Natural killer cell treated with Interleukin-12 subunit alpha and Interleukin-12 subunit beta and Interleukin-15 and Interleukin-18, amount 100 ng/mL, for 72 hours (primary cell): ENCODE results near the gene EPHB4. TPM values are rescaled to one million over a fixed set of nuclear protein-coding genes. Genes with fewer than 3 reads are reported as not detected.
"Not testable (repeated sequence)": the region's sequence is repeated elsewhere in the genome, so short reads cannot be mapped to it uniquely, and the experiment has no call there.

ENCODE experiments used
- ATAC-seq, 2 donors: fragments of 150-1000 bp; cut with Tn5 transposase in 1 of 2; sonication (Bioruptor Pico), chemical (Tn5 transposase) in 1 of 2; 2 replicates each; pipeline ENCODE4 v1.10.0; 2021
- DNase-seq: peaks from one replicate; pipeline ENCODE4 v3.0.0; 2022; ENCODE audit warnings: low spot score
- H3K27ac Mint-ChIP-seq, 2 donors: 1 replicate in 1 of 2; 2 replicates in 1 of 2; pipeline ENCODE4 v1.8.0; 2022; ENCODE audit warnings: mixed read lengths in 2 of 2, mild to moderate bottlenecking in 1 of 2, moderate library complexity in 1 of 2
- H3K27me3 Mint-ChIP-seq, 2 donors: 1 replicate in 1 of 2; 2 replicates in 1 of 2; pipeline ENCODE4 v1.8.0; 2022; ENCODE audit warnings: mixed read lengths in 2 of 2
- H3K36me3 Mint-ChIP-seq: one replicate; pipeline ENCODE4 v1.8.0; 2022; ENCODE audit warnings: mixed read lengths
- H3K4me1 Mint-ChIP-seq, 2 donors: 1 replicate in 1 of 2; 2 replicates in 1 of 2; pipeline ENCODE4 v1.8.0; 2022; ENCODE audit warnings: low read depth in 2 of 2, mixed read lengths in 2 of 2, mild to moderate bottlenecking in 1 of 2
- H3K4me3 Mint-ChIP-seq: one replicate; pipeline ENCODE4 v1.8.0; 2022; ENCODE audit warnings: mixed read lengths
- H3K9me3 Mint-ChIP-seq: 2 replicates; pipeline ENCODE4 v1.8.0; 2022; ENCODE audit warnings: mixed read lengths
- total RNA-seq, 2 donors: library from RNA; stranded (reverse); gene quantifications; one replicate each; pipeline ENCODE4 v1.2.3, GENCODE V29; 2022

Gene EPHB4
- total RNA-seq, 2 donors from 2014 or later, result 1.2 to 3.0 TPM

DNA sequence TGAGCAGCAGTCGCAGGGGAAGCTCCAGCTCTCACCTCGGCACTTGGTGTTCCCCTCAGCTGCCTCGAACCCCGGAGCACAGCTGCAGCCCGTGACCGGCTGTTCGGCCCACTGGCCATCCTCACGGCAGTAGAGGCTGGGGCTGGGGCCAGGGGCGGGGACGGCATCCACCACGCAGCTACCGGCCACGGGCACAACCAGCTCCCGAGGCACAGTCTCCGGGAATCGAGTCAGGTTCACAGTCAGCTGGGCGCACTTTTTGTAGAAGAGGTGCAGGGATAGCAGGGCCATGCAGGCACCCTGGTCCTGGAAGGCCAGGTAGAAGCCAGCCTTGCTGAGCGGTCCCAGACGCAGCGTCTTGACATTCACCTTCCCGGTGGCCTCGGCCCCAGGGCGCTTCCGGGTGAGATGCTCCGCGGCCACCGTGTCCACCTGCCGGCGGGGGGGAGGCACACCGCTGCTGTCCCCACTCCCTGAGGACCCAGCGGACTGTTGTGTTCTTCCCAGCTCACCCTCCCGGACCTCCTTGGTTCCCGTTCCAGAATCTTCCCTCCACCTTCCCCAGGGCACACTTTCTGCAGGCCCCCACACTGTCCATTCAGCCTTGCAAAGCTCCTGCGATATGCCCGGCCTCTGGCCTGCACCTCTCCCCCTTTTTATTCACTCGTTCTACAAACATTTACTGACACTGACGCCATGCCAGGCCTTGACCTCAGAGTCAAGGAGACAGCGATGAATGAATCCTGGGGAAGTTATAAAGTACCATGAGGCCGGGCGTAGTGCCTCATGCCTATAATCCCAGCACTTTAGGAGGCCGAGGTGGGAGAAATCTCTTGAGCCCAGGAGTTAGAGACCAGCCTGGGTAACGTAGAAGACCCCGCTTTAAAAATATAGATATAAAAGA, 4.8 kb downstream of the EPHB4 start:
- no peak for ATAC-seq

GRCh38 chr7:100819586-100819985, 7.7 kb downstream of the EPHB4 start:
- H3K36me3 Mint-ChIP-seq, result no peaks in the 10 kb centered on the region
- no peaks in the 10 kb centered on the region for H3K9me3 Mint-ChIP-seq
- H3K27me3 Mint-ChIP-seq, result peaks cover 0 to 16% of the 10 kb centered on the region in 2 donors
- DNase-seq, result no peak
- no peaks in the 10 kb centered on the region for H3K4me1 Mint-ChIP-seq
- H3K27ac Mint-ChIP-seq, result no peak overlapping the region
- no peak overlapping the region for H3K4me3 Mint-ChIP-seq
- no peak for ATAC-seq

More for the DNA sequence above, 4.8 kb downstream of the EPHB4 start:
- Mint-ChIP-seq H3K36me3 (no peaks in the 10 kb centered on the region), H3K27me3 (peaks cover 18 to 36% of the 10 kb centered on the region in 2 donors), H3K9me3 (no peaks in the 10 kb centered on the region), H3K4me1 (peaks cover 7 to 10% of the 10 kb centered on the region in 2 donors), H3K27ac (no peak overlapping the region), H3K4me3 (no peak overlapping the region)
- no peak for DNase-seq

DNA sequence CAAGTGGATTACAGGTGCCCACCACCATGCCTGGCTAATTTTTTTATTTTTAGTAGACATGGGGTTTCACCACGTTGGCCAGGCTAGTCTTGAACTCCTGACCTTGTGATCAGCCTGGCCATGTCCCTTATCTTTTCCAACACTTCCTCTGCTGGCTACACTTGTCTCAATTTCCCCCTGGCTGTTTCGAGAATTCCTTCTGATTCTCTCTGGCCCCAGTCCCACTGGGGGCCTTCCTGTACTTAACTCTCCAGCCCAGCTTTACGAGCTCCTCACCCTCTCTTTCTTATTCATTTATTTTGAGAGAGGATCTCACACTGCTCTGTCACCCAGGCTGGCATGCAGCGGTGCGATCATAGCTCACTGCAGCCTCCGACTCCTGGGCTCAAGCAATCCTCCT, 8.5 kb downstream of the EPHB4 start:
- no peak overlapping the region for H3K27ac Mint-ChIP-seq
- no peak overlapping the region for H3K4me3 Mint-ChIP-seq
- no peaks in the 10 kb centered on the region for H3K4me1 Mint-ChIP-seq
- peaks cover 0 to 11% of the 10 kb centered on the region in 2 donors for H3K27me3 Mint-ChIP-seq
- no peaks in the 10 kb centered on the region for H3K36me3 Mint-ChIP-seq
- no peaks in the 10 kb centered on the region for H3K9me3 Mint-ChIP-seq
- DNase-seq (no peak), ATAC-seq (no peak)

DNA sequence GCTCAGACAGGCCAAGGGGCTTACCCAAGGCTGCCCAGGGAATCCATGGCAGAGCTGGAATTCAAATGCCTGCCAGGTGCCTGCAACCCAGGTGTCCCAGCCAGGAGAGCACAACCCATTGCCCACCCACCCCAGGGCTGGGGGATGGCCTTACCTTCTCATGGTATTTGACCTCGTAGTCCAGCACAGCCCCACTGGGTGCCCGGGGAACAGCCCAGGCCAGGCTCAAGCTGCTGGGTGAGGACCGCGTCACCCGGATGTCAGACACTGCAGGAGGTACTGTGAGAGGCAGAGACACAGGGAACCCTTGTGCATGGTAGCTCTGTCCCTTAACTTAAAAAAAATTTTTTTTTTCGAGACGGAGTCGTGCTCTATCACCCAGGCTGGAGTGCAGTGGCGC, 9.0 kb downstream of the EPHB4 start:
- H3K4me3 Mint-ChIP-seq, result no peak overlapping the region

GRCh38 chr7:100817097-100817496, 10.2 kb downstream of the EPHB4 start:
- Mint-ChIP-seq H3K4me1 (no peaks in the 10 kb centered on the region), H3K27me3 (peaks cover 0 to 2% of the 10 kb centered on the region in 2 donors)

More for the DNA sequence above, 9.0 kb downstream of the EPHB4 start:
- H3K9me3 Mint-ChIP-seq, result no peaks in the 10 kb centered on the region
- H3K4me1 Mint-ChIP-seq, result no peaks in the 10 kb centered on the region
- H3K27ac Mint-ChIP-seq, result no peak overlapping the region
- DNase-seq (no peak), ATAC-seq (no peak)
- no peaks in the 10 kb centered on the region for H3K36me3 Mint-ChIP-seq
- H3K27me3 Mint-ChIP-seq, result peaks cover 0 to 8% of the 10 kb centered on the region in 2 donors

GRCh38 chr7:100816515-100816914, 10.8 kb downstream of the EPHB4 start:
- H3K9me3 Mint-ChIP-seq, DNase-seq: not testable (repeated sequence)

More at GRCh38 chr7:100817097-100817496, 10.2 kb downstream of the EPHB4 start:
- ATAC-seq, result no peak
- Mint-ChIP-seq H3K4me3 (no peak overlapping the region), H3K9me3 (no peaks in the 10 kb centered on the region), H3K36me3 (no peaks in the 10 kb centered on the region), H3K27ac (no peak overlapping the region)
- no peak for DNase-seq

GRCh38 chr7:100812729-100813128, 14.6 kb downstream of the EPHB4 start:
- DNase-seq (no peak), ATAC-seq (no peak)
- Mint-ChIP-seq H3K4me3 (no peak overlapping the region), H3K27me3 (no peaks in the 10 kb centered on the region), H3K4me1 (no peaks in the 10 kb centered on the region), H3K9me3 (no peaks in the 10 kb centered on the region), H3K27ac (no peak overlapping the region), H3K36me3 (no peaks in the 10 kb centered on the region)

More at GRCh38 chr7:100816515-100816914, 10.8 kb downstream of the EPHB4 start:
- not testable (repeated sequence) for H3K27me3 Mint-ChIP-seq, ATAC-seq, H3K27ac Mint-ChIP-seq, H3K36me3 Mint-ChIP-seq, H3K4me1 Mint-ChIP-seq, H3K4me3 Mint-ChIP-seq

- Mint-ChIP-seq H3K27ac (no peak overlapping the region), H3K4me3 (no peak overlapping the region), H3K27me3 (no peaks in the 10 kb centered on the region), H3K9me3 (no peaks in the 10 kb centered on the region), H3K36me3 (no peaks in the 10 kb centered on the region), H3K4me1 (no peaks in the 10 kb centered on the region)
- DNase-seq (no peak), ATAC-seq (no peak)
Observed at GRCh38 chr7:100811480-100811879, 15.8 kb downstream of the EPHB4 start.

DNA sequence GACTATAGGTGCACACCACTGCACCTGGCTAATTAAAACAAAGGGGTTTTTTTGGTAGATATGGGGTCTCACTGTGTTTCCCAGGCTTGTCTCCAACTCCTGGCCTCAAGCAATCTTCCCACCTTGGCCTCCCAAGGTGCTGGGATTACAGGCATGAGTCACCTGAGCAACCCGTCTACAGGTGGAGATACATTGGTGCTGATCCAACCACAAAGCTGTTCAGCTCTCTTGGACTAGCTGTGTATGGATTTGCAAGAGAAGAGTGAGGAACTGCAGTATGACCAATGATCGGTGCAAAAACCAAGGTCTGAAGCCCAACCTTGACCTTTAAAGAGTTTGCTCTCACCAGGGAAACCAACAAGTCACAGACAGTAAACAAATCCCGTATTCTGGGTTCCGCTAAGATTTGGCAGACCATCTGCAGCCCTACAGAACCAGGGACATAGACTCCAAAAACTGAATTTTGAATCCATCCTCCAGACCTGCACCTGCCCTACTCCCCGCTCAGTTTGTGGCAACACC, 18.9 kb downstream of the EPHB4 start:
- H3K27ac Mint-ChIP-seq, result no peak overlapping the region
- H3K4me3 Mint-ChIP-seq, result no peak overlapping the region
- peaks cover 0 to 5% of the 10 kb centered on the region in 2 donors for H3K4me1 Mint-ChIP-seq
- no peaks in the 10 kb centered on the region for H3K27me3 Mint-ChIP-seq
- no peaks in the 10 kb centered on the region for H3K36me3 Mint-ChIP-seq
- ATAC-seq (no peak), DNase-seq (no peak)
- no peaks in the 10 kb centered on the region for H3K9me3 Mint-ChIP-seq

DNA sequence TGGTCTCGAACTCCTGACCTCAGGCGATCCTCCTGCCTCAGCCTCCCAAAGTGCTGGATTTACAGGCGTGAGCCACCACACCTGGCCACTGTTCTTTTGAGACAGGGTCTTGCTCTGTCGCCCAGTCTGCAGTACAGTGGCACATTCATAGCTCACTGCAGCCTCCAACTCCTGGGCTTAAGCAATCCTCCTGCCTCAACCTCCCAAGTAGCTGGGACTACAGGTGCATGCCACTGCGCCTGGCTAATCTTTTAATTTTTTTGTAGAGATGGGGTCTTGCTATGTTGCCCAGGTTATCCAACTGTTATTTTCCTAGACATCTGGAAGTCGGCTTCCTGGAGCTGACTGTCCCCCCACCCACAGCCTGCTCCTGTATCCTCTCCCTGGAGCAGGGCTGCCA, 20.4 kb downstream of the EPHB4 start:
- H3K9me3 Mint-ChIP-seq, H3K36me3 Mint-ChIP-seq, H3K4me1 Mint-ChIP-seq, H3K27ac Mint-ChIP-seq, ATAC-seq, DNase-seq, H3K27me3 Mint-ChIP-seq, H3K4me3 Mint-ChIP-seq: not testable (repeated sequence)

DNA sequence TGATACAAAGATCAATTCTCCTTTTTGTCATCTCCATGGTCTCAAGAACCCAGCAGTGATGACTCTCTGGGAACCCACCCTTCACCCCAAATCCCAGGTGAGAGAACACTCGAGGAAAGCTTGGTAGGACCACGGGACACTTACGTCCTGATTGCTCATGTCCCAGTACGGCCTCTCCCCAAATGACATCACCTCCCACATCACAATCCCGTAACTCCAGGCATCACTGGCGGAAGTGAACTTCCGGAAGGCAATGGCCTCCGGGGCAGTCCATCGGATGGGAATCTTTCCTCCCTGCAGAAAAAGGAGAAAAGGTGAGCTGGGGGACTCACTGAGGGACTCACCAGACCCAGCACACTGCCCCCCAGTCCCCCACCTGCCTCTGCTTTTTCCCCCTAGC, 21.0 kb downstream of the EPHB4 start:
- peaks cover 0 to 3% of the 10 kb centered on the region in 2 donors for H3K27me3 Mint-ChIP-seq
- H3K36me3 Mint-ChIP-seq, result no peaks in the 10 kb centered on the region
- DNase-seq (no peak), ATAC-seq (no peak)
- no peak overlapping the region for H3K27ac Mint-ChIP-seq
- H3K4me1 Mint-ChIP-seq, result peaks cover 0 to 6% of the 10 kb centered on the region in 2 donors
- H3K4me3 Mint-ChIP-seq, result no peak overlapping the region
- H3K9me3 Mint-ChIP-seq, result no peaks in the 10 kb centered on the region

DNA sequence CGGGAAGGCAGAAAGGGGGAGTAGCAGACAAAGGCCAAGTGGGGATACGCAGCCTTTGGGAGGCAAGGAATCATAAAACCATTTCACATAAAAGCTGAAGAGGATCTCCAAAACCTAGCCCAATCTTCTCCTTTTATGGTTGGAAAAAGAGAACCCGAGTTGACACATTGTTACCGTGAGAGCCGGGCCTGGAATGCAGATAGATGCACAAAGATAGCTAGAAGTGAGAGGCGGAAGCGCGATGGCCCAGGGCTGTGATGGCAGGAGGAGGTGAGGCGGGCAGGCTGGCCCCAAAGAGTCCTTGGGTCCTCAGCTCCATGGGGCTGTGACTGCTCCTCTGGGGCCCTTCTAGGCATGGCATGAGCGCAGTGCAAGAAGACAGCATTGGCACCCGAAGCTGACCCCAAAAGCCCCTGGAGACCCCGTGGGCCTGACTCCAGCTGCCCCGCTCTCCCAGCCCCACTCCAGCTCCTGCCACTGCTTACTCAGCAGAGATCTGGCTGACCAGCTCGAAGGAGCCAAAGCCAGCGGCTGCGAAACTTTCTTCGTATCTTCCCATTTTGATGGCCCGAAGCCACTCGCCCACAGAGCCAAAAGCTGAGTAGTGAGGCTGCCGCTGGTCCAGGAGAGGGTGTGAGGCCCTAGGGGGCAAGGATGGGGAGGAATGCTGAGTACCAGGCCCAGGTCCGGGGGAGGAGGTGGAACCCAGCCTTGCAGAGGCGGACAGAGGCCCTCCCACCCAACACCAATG, 22.5 kb downstream of the EPHB4 start:
- Mint-ChIP-seq H3K4me3 (no peak overlapping the region), H3K9me3 (no peaks in the 10 kb centered on the region), H3K27ac (no peak overlapping the region), H3K4me1 (peaks cover 0 to 6% of the 10 kb centered on the region in 2 donors), H3K36me3 (no peaks in the 10 kb centered on the region), H3K27me3 (peaks cover 0 to 3% of the 10 kb centered on the region in 2 donors)
- DNase-seq (no peak), ATAC-seq (no peak)

GRCh38 chr7:100803398-100804161, 23.7 kb downstream of the EPHB4 start:
- DNase-seq (no peak), ATAC-seq (peak; percentile 66 to 87)
- Mint-ChIP-seq H3K27me3 (peaks cover 0 to 6% of the 10 kb centered on the region in 2 donors), H3K4me3 (peak overlapping the region; percentile 51), H3K9me3 (no peaks in the 10 kb centered on the region), H3K4me1 (peaks cover 3 to 10% of the 10 kb centered on the region in 2 donors), H3K27ac (no peak overlapping the region), H3K36me3 (no peaks in the 10 kb centered on the region)
